Activated naive CD4-positive, alpha-beta T cell (primary cell): Measurements from ENCODE around the gene CSNK1G1.
A peak's percentile ranks its signal among the peaks of the same experiment; 100 is the strongest.
"Not testable (repeated sequence)": the region's sequence is repeated elsewhere in the genome, so short reads cannot be mapped to it uniquely, and the experiment has no call there.

Experiments
- DNase-seq, 4 experiments: peaks; one replicate each; lab custom pipeline; 2025; lab: John Stamatoyannopoulos, UW

The CSNK1G1 gene

GRCh38 chr15:64349375-64349774, 6.6 kb downstream of the CSNK1G1 start:
- DNase-seq = no peak

- DNase-seq = no peak
Measured at GRCh38 chr15:64348455-64348854, 7.5 kb downstream of the CSNK1G1 start.

GRCh38 chr15:64346242-64346641, 9.7 kb downstream of the CSNK1G1 start:
- DNase-seq = not testable (repeated sequence)

DNA sequence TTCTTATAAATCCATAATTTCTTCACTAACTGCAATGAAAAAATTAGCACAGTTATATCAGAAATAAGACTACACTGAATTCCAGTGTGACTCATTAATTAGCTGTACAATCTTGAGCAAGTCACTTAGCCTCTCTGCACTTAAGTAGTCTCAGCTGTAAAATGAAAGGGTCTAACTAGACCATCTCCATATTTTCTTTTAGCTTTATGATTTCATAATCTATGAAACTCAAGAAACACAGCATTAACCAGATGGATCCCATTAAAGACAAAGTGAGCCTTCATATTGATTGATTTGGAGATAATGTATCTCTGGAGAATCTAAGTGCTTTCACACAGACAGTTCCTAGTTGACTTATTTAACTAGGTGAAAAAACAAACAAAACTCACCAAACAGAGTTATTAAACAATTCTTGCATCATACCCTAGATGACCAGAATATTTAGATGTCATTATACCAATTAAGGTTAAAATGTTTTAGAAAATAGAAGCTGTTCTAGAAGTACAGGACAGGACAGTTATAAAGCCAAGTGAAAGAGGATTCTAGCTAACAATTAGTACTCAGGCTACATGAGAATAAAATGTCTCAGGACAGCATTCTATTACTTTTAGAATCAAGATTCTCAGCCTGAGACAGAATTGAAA, 11.2 kb downstream of the CSNK1G1 start:
- DNase-seq = no peak

DNA sequence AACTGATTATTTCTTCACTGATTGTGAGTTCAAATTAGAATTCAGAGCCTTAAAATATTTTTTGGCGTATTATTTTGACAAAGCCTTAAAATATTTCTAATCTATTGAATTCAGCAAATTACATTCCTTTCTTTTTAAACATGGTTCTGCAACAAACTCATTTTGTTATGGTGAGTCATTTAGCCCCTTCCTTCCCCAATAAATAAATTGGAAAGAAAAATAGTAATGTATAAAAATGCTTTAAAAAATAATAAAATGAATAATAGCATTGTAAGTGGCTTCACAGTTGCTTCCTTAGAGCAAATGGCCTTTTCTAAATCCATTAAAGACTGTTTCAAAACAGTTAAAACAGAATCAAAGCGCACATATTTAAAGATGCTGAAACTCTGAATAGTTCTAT, 12.1 kb downstream of the CSNK1G1 start:
- DNase-seq = no peak

DNA sequence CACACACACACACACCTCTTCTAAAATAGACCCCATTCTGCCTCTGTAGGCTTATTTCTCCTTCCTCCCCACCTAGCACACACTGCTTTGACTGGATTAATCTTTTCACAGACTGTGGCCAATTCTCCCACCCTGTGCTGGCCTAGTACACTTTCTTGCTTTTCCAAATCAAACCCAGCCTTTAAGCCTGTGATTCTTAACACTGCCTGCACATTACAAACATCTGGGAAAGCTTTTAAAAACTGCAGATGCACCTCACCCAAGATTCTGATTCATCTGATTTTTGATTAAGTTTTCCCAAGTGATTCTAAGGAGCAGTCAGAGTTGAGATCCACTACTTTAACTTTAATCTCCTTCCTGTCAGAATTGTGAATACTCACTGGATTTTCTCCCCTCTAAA, 12.8 kb downstream of the CSNK1G1 start:
- no peak for DNase-seq

DNA sequence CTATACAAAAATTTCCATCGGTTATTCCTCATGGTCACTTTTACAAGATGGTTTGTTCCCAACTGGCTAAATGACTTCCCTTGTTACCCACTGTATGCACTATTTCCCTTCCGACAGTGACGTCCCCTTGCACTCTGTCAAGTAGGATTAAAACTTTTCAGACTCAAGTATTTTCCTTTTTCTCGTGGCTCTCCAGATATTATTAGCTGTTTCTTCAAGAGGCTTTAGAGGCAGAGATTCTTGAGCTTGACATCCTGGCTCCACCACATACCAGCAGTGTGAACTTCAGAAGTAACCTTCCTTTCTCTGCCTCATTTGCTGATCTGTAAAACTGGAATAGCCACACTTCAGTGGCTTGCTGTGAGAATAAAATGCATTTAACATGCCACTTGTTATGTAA, 14.0 kb downstream of the CSNK1G1 start:
- no peak for DNase-seq

- DNase-seq = no peak
Measured at GRCh38 chr15:64340355-64340754, 15.6 kb downstream of the CSNK1G1 start.

DNA sequence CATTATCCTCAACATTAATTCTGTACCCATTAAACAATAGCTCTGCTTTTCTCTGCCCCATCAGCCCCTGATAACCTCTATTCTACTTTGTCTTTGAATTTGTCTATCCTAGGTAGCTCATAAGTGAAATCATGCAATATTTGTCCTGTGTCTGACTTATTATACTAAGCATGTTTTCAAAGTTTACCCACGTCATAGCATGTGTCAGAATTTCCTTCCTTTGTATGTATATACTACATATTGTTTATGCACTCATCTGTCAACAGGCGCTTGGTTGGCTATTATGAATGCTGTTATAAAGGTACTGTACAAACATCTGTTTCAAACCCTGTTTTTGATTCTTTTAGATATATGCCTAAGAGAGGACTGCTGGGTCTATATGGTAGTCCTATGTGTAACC, 18.2 kb downstream of the CSNK1G1 start:
- DNase-seq = no peak

DNA sequence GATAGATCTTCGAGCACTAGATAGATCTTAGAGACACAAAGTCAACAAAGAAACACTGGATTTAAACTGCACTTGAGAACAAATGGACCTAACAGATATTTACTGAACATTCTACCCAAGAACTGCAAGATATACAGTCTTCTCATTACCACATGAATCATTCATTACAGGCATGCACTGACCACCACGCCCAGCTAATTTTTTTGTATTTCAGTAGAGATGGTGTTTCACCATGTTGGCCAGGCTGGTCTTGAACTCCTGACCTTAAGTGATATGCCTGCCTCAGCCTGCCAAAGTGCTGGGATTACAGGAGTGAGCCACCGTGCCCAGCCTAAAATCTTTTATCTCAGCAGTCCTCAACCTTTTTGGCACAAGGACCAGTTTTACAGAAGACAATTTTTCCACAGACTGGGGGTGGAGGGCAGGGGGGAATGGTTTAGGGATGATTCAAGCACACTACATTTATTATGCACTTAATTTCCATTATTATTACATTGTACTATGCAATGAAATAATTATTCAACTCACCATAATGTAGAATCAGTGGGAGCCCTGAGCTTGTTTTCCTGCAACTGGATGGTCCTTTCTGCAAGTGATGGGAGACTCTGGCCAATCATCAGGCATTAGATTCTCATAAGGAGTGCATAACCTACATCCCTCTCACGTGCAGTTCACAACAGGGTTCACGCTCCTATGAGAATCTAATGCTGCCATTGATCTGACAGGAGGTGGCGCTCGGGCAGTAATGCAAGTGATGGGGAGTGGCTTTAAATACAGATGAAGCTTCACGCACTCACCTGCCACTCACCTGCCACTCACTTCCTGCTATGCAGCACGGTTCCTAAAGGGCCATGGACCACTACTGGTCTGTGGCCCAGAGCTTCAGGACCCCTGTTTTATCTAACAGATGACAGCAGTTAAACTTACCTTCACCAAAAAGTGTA, 21.7 kb downstream of the CSNK1G1 start:
- DNase-seq = peak in 2 of 4 experiments; percentile 5 to 23

GRCh38 chr15:64333516-64333915, 22.5 kb downstream of the CSNK1G1 start:
- no peak for DNase-seq

DNA sequence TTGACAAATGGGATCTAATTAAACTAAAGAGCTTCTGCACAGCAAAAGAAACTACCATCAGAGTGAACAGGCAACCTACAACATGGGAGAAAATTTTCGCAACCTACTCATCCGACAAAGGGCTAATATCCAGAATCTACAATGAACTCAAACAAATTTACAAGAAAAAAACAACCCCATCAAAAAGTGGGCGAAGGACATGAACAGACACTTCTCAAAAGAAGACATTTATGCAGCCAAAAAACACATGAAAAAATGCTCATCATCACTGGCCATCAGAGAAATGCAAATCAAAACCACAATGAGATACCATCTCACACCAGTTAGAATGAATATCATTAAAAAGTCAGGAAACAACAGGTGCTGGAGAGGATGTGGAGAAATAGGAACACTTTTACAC, 24.3 kb downstream of the CSNK1G1 start:
- DNase-seq = not testable (repeated sequence)

DNA sequence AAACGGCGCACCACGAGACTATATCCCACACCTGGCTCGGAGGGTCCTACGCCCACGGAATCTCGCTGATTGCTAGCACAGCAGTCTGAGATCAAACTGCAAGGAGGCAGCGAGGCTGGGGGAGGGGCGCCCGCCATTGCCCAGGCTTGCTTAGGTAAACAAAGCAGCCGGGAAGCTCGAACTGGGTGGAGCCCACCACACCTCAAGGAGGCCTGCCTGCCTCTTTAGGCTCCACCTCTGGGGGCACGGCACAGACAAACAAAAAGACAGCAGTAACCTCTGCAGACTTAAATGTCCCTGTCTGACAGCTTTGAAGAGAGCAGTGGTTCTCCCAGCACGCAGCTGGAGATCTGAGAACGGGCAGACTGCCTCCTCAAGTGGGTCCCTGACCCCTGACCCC, 29.0 kb downstream of the CSNK1G1 start:
- not testable (repeated sequence) for DNase-seq

DNA sequence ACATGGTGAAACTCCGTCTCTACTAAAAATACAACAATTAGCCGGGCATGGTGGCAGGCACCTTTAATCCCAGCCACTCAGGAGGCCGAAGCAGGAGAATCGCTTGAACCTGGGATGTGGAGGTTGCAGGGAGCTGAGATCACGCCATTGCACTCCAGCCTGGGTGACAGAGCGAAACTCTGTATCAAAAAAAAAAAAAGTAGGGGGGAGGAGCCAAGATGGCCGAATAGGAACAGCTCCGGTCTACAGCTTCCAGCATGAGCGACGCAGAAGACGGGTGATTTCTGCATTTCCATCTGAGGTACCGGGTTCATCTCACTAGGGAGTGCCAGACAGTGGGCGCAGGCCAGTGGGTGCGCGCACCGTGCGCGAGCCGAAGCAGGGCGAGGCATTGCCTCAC, 29.5 kb downstream of the CSNK1G1 start:
- not testable (repeated sequence) for DNase-seq

DNA sequence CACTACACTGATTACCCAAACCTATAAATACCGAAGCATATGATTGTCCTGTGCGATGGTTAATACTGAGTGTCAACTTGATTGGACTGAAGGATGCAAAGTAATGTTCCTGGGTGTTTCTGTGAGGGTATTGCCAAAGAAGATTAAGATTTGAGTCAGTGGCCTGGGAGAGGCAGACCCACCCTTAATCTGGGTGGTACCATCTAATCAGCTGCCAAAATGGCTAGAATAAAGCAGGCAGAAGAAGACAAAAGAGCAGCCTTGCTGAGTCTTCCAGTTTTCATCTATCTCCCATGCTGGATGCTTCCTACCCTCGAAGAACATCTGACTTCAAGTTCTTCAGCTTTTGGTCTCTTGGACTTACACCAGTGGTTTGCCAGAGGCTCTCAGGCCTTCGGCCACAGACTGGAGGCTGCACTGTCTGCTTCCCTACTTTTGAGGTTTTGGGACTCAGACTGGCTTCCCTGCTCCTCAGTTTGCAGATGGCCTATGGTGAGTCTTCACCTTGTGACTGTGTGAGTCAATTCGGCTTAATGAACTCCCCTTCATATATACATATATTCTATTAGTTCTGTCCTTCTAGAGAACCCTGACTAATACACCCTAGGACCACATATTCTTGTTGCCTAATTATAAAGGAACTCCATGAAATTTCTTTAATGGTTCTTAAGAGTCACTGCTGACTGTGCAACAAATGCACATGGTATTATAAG, 31.7 kb downstream of the CSNK1G1 start:
- DNase-seq = no peak

DNA sequence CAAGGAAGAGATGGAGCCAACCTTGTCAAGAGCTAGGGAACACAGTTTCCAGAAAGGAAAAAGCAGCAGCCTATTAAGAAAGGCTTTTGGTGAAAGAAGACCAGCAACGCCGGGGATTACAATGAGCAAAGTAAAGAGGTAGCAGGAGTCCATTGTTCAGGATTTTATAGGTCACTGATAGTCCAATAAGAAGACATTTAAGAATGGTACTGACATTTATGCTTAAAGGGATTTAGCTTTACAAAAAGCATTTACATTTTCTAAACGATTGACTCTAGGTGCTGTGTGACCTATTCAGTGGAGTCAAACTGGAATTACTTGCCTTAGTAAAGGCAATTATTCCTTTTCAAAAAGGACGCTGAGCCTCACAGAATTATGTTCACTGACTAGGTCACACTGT, 40.8 kb downstream of the CSNK1G1 start:
- DNase-seq = no peak

DNA sequence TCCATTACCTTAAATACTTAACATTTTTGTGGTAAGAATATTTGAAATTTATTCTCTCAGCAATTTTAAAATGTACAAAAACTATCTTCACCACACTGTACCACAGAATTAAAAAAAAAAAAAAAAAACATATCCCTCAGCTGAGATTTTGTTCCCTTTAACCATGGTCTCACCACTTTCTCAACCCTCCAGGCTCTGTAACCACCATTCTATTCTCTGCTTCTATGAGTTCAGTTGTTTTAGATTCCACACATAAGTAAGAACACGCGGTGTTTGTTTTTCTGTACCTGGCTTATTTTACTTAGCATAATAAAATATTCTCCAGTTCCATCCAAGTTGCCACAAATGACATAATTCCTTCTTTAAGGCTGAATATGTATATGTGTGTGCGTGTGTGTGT, 41.5 kb downstream of the CSNK1G1 start:
- DNase-seq = no peak

- no peak for DNase-seq
Measured at GRCh38 chr15:64311566-64311965, 44.4 kb downstream of the CSNK1G1 start.

DNA sequence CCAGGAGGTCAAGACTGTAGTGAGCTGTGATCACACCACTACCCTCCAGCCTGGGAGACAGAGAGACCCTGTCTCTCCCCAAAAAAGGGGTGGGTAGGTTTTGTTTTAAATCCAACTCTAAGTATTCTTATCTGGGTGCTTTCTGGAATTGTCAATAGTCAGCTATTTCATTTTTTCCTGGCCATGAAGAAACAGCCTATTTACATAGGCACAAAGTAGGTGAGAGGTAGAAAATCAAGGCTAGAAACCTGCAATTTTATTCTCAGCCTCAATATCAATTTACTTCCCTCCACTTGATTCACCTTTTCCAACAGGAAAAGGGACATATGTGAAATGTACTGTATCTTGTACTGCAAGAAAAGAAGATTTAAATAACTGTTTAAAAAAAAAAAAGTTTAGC, 45.9 kb downstream of the CSNK1G1 start:
- DNase-seq = no peak

DNA sequence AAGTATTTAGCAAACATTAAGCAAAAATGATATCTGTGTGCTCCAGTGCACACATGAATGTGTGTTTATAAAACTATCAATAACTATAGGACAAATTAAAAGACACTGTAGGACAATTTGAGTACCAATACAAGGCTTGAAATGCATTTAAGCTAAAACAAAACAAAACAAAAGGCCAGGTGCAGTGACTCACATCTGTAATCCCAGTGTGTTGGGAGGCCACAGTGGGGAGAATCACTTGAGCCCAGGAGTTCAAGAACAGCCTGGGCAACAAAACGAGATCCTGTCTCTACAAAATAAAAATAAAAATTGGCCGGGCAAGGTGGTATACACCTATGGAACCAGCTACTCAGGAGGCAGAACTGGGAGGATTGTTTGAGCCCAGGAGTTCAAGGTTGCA, 50.7 kb downstream of the CSNK1G1 start:
- no peak for DNase-seq

- DNase-seq = no peak
Measured at GRCh38 chr15:64289550-64289949, 66.4 kb downstream of the CSNK1G1 start.

- DNase-seq = no peak
Measured at GRCh38 chr15:64288999-64289398, 67.0 kb downstream of the CSNK1G1 start.

DNA sequence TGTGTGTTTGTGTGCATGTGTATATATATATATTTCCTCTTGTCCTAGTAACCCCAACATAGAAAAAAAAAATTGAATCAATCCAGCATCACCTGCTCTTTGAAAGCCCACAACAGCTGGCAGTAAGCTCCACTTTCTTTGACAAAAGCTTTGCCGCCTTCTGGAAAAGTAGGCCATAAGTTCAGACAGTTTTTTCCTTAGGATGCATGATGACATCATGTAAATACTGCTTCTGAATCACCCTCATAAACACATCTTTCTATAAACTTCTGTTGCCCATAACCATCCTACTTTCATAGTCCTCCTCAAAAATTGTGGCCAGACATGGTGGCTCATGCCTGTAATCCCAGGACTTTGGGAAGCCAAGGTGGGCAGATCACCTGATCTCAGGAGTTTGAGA, 67.4 kb downstream of the CSNK1G1 start:
- DNase-seq = no peak
